H1 (cell line): ENCODE results near the gene TGFBR2. TPM values are rescaled to one million over a fixed set of nuclear protein-coding genes. Genes with fewer than 3 reads are reported as not detected.

Experiments used
- CTCF ChIA-PET: fragments of 300-600 bp; sonication (Branson Sonifier 250); formaldehyde crosslinking; loops from one replicate; lab custom pipeline; 2021; ENCODE audit not compliant: partially characterized antibody; lab: Charles Lee
- POLR2A ChIA-PET: fragments of 300-600 bp; sonication (Branson Sonifier 250); formaldehyde crosslinking; loops from one replicate; lab custom pipeline; 2021; ENCODE audit warnings: inconsistent platforms; ENCODE audit not compliant: partially characterized antibody; lab: Charles Lee
- DNase-seq, 2 experiments: peaks; one replicate each; pipeline versions ENCODE4 v3.0.0 to v3.0.0-alpha.2; 2010 to 2022; ENCODE audit warnings: low spot score in 2 of 2, low read depth in 1 of 2, mixed read lengths in 1 of 2
- FAIRE-seq: peaks from 2 replicates; lab custom pipeline; 2011; peaks lifted over from hg19 to GRCh38; lab: Jason Lieb, UNC
- H2AFZ ChIP-seq: 2 replicates; pipeline ENCODE4 v1.8.1; 2012; ENCODE audit warnings: low read length, inconsistent platforms
- H2AK5ac ChIP-seq: 2 replicates; pipeline ENCODE4 v1.6.1; 2013; ENCODE audit warnings: low read depth, low read length
- H2BK120ac ChIP-seq: replicated peaks from 2 replicates; pipeline ENCODE3; 2013; ENCODE audit warnings: low read depth, low read length, inconsistent platforms
- H2BK12ac ChIP-seq: 2 replicates; pipeline ENCODE4 v1.6.1; 2013; ENCODE audit warnings: low read depth, low read length
- H2BK15ac ChIP-seq: 2 replicates; pipeline ENCODE4 v1.6.1; 2013; ENCODE audit warnings: low read length
- H2BK20ac ChIP-seq: 2 replicates; pipeline ENCODE4 v1.6.1; 2013; ENCODE audit warnings: low read length
- H2BK5ac ChIP-seq: 2 replicates; pipeline ENCODE4 v1.6.1; 2013; ENCODE audit warnings: low read depth, low read length
- H3K14ac ChIP-seq: 2 replicates; pipeline ENCODE4 v1.6.1; 2013; ENCODE audit warnings: inconsistent platforms; ENCODE audit not compliant: insufficient read length
- H3K18ac ChIP-seq: 2 replicates; pipeline ENCODE4 v1.6.1; 2013; ENCODE audit warnings: low read length; ENCODE audit errors: extremely low read depth
- H3K23ac ChIP-seq: 2 replicates; pipeline ENCODE4 v1.6.1; 2013; ENCODE audit warnings: inconsistent platforms; ENCODE audit not compliant: insufficient read length
- H3K23me2 ChIP-seq: 2 replicates; pipeline ENCODE4 v1.6.1; 2013; ENCODE audit warnings: low read depth, low read length
- H3K27ac ChIP-seq: 2 replicates; pipeline ENCODE4 v1.6.1; 2011; ENCODE audit warnings: low read depth, low read length, inconsistent platforms
- H3K27me3 ChIP-seq, 4 experiments: replicated peaks in 1 of 4; 1 replicate in 1 of 4; 2 replicates in 3 of 4; pipeline versions ENCODE4 v1.6.1 to v1.8.1; 2011 to 2013; ENCODE audit warnings: low read length in 3 of 4, mild to moderate bottlenecking in 3 of 4, inconsistent platforms in 2 of 4, mixed read lengths in 2 of 4, moderate library complexity in 1 of 4; ENCODE audit not compliant: control insufficient read depth in 3 of 4, insufficient read depth in 3 of 4; ENCODE audit errors: extremely low read depth in 1 of 4
- H3K36me3 ChIP-seq, 4 experiments: 2 replicates each; pipeline versions ENCODE4 v1.6.1 to v1.8.1; 2011 to 2013; ENCODE audit warnings: mild to moderate bottlenecking in 4 of 4, low read length in 3 of 4, moderate library complexity in 2 of 4, control low read depth in 1 of 4, inconsistent platforms in 1 of 4; ENCODE audit not compliant: insufficient read depth in 4 of 4, control insufficient read depth in 2 of 4
- H3K4ac ChIP-seq: replicated peaks from 2 replicates; pipeline ENCODE3; 2013; ENCODE audit warnings: low read length, low read depth, mixed read lengths, inconsistent platforms; ENCODE audit not compliant: insufficient read length
- H3K4me1 ChIP-seq, 4 experiments: replicated peaks in 1 of 4; 1 replicate in 1 of 4; 2 replicates in 3 of 4; pipeline versions ENCODE4 v1.6.1 to v1.8.1; 2011 to 2013; ENCODE audit warnings: low read length in 3 of 4, inconsistent platforms in 2 of 4, mixed read lengths in 1 of 4; ENCODE audit not compliant: insufficient read depth in 4 of 4, control insufficient read depth in 3 of 4
- H3K4me2 ChIP-seq, 2 experiments: 2 replicates each; pipeline versions ENCODE4 v1.6.1 to v1.8.1; 2011 to 2013; ENCODE audit warnings: low read depth in 2 of 2, low read length in 2 of 2, control low read depth in 1 of 2, inconsistent platforms in 1 of 2, mild to moderate bottlenecking in 1 of 2; ENCODE audit not compliant: insufficient read depth in 1 of 2
- H3K4me3 ChIP-seq, 4 experiments: fragments of 200-600, 300-600 bp in 1 of 4; sonication (generic), shearing (Covaris generic), sonication (Bioruptor Twin) in 1 of 4; 2 replicates each; pipeline versions ENCODE4 v1.5.1 to v1.8.1; 2011 to 2016; ENCODE audit warnings: low read length in 4 of 4, low read depth in 3 of 4, control low read depth in 2 of 4, inconsistent platforms in 2 of 4, mild to moderate bottlenecking in 2 of 4, mixed read lengths in 1 of 4, moderate library complexity in 1 of 4; ENCODE audit not compliant: insufficient read depth in 2 of 4; ENCODE audit errors: extremely low read depth in 1 of 4
- H3K56ac ChIP-seq: replicated peaks from 2 replicates; pipeline ENCODE3; 2013; ENCODE audit warnings: low read depth, mild to moderate bottlenecking, mixed read lengths, low read length, inconsistent platforms; ENCODE audit not compliant: insufficient read length
- H3K79me1 ChIP-seq: 2 replicates; pipeline ENCODE4 v1.6.1; 2013; ENCODE audit warnings: low read depth, low read length, control low read depth
- H3K79me2 ChIP-seq, 2 experiments: 2 replicates each; pipeline versions ENCODE4 v1.6.1 to v1.8.1; 2012 to 2013; ENCODE audit warnings: low read length in 2 of 2, mild to moderate bottlenecking in 2 of 2, inconsistent platforms in 1 of 2; ENCODE audit not compliant: insufficient read depth in 2 of 2, control insufficient read depth in 1 of 2
- H3K9ac ChIP-seq, 4 experiments: replicated peaks in 1 of 4; 1 replicate in 1 of 4; 2 replicates in 3 of 4; pipeline versions ENCODE4 v1.6.1 to v1.8.1; 2011 to 2013; ENCODE audit warnings: low read depth in 3 of 4, low read length in 3 of 4, control low read depth in 2 of 4, mild to moderate bottlenecking in 2 of 4, moderate library complexity in 2 of 4, inconsistent platforms in 1 of 4; ENCODE audit errors: extremely low read depth in 1 of 4
- H3K9me3 ChIP-seq, 2 experiments: 2 replicates each; pipeline versions ENCODE4 v1.6.1 to v1.8.1; 2012 to 2013; ENCODE audit warnings: mild to moderate bottlenecking in 2 of 2, moderate library complexity in 2 of 2, control low read depth in 1 of 2, inconsistent platforms in 1 of 2, low read depth in 1 of 2, low read length in 1 of 2, mixed read lengths in 1 of 2; ENCODE audit not compliant: insufficient read depth in 2 of 2
- H4K20me1 ChIP-seq, 2 experiments: replicated peaks in 1 of 2; 2 replicates each; pipeline versions ENCODE3 to v1.8.1; 2011 to 2013; ENCODE audit warnings: inconsistent platforms in 2 of 2, low read length in 2 of 2, mild to moderate bottlenecking in 1 of 2; ENCODE audit not compliant: insufficient read depth in 2 of 2, control insufficient read depth in 1 of 2
- H4K5ac ChIP-seq: 2 replicates; pipeline ENCODE4 v1.6.1; 2013; ENCODE audit warnings: low read length, low read depth, mixed read lengths, inconsistent platforms; ENCODE audit not compliant: insufficient read length
- H4K8ac ChIP-seq: 2 replicates; pipeline ENCODE4 v1.8.0; 2013; ENCODE audit warnings: mild to moderate bottlenecking, moderate library complexity, low read length, inconsistent platforms; ENCODE audit not compliant: insufficient read depth; ENCODE audit errors: extremely low read depth
- H4K91ac ChIP-seq: replicated peaks from 2 replicates; pipeline ENCODE3; 2013; ENCODE audit warnings: low read length, mixed read lengths, inconsistent platforms; ENCODE audit not compliant: insufficient read length
- EGR1 ChIP-seq: IDR thresholded peaks from 2 replicates; pipeline ENCODE4 v1.6.1; 2011; ENCODE audit warnings: low read depth, low read length, borderline replicate concordance
- KDM5A ChIP-seq: fragments of 200-600 bp; IDR thresholded peaks from 2 replicates; pipeline ENCODE4 v1.7.1; 2012; ENCODE audit warnings: mild to moderate bottlenecking, low read length, inconsistent platforms, mixed read lengths
- NANOG ChIP-seq: IDR thresholded peaks from 2 replicates; pipeline ENCODE4 v1.6.1; 2011; ENCODE audit warnings: low read length, low read depth, mild to moderate bottlenecking, inconsistent platforms; ENCODE audit not compliant: insufficient read depth, poor library complexity, severe bottlenecking
- SP1 ChIP-seq: IDR thresholded peaks from 2 replicates; pipeline ENCODE4 v1.6.1; 2011; ENCODE audit warnings: low read depth, low read length
- WGBS, 2 experiments: shearing (Covaris generic) in 1 of 2; methylation state at CpG; one replicate each; pipeline versions ENCODE4 v1.1.6 to v1.1.7; 2013 to 2015; ENCODE audit warnings: low lambda C conversion rate in 2 of 2, mixed read lengths in 2 of 2, inconsistent platforms in 1 of 2, low coverage in 1 of 2, missing lambda C conversion rate in 1 of 2; ENCODE audit not compliant: insufficient replicate concordance in 2 of 2, insufficient coverage in 1 of 2, insufficient read length in 1 of 2; ENCODE audit errors: extremely low coverage in 1 of 2, missing lambda C conversion rate in 1 of 2; 5-methylcytosine and 5-hydroxymethylcytosine counted together
- polyA plus RNA-seq, 7 experiments: library from polyadenylated mRNA; depleted of rRNA in 3 of 7; stranded (reverse) in 5 of 7; unstranded in 2 of 7; fragments of >200 nt in 5 of 7; fragments of 200-250 nt in 2 of 7; gene quantifications; 1 replicate in 5 of 7; 2 replicates in 1 of 7; 4 replicates in 1 of 7; pipeline versions ENCODE4 v1.2.1 to v1.2.3, GENCODE V29; 2011 to 2013; ENCODE audit warnings: missing spikeins in 2 of 7, mixed read lengths in 2 of 7
- total RNA-seq: library from RNA; stranded (reverse); fragmentation: NEBNext Ultra II Directional; extraction: Animal tissue kit (Norgen Biotek cat#: 25700); gene quantifications from 2 replicates; pipeline ENCODE4 v1.2.1, GENCODE V29; 2021

The TGFBR2 gene
- total and polyA plus RNA-seq, 2 of the 8 experiments (the other 6 are each of a cell fraction or from before 2014, with no cell fraction given), result 4.2 to 7.4 TPM

DNA sequence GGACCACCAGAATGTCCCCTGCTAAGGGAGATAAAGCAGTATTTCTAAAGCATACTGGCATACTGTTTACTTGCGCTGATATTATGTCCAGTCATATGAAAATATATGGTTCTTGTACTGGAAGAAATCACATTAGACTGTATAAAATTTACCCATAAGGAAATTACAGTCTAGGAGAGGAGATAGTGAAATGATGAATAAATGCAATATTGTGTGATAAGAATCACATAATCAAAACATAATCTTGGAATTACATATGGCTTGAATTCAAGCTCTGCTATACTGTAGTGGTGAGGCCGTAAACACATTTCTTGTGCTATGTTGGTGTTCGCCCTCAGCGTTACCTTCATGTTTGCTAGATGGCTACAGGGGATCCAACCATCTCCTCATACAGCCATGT is 20.7 kb upstream of the TGFBR2 start:
- Histone ChIP-seq H2AFZ (no peak overlapping the region), H3K23me2 (no peaks in the 10 kb centered on the region; the same call in 1 of the 2 replicates), H3K36me3 (no peaks in the 10 kb centered on the region), H3K4me1 (peaks cover 0 to 7% (median 3%) of the 10 kb centered on the region in 4 experiments; a peak in 5 of 7 replicates), H3K79me2 (no peaks in the 10 kb centered on the region), H3K4ac (no peak overlapping the region), H3K27ac (no peak overlapping the region), H2BK12ac (no peak overlapping the region), H3K23ac (no peak overlapping the region), H2BK20ac (no peak overlapping the region), H2AK5ac (no peak overlapping the region), H4K5ac (no peak overlapping the region), H2BK120ac (no peak overlapping the region), H2BK5ac (no peak overlapping the region), H3K56ac (no peak overlapping the region), H3K9me3 (no peaks in the 10 kb centered on the region), H3K79me1 (no peaks in the 10 kb centered on the region), H3K4me2 (no peak overlapping the region), H4K91ac (no peak overlapping the region), H3K9ac (no peak overlapping the region), H2BK15ac (no peak overlapping the region), H3K18ac (no peak overlapping the region), H4K8ac (no peak overlapping the region), H3K27me3 (no peaks in the 10 kb centered on the region), H3K4me3 (no peak overlapping the region), H4K20me1 (no peaks in the 10 kb centered on the region), H3K14ac (no peak overlapping the region)
- TF ChIP-seq SP1, result no peak
- TF ChIP-seq NANOG, result no peak
- no peak for TF ChIP-seq KDM5A
- TF ChIP-seq EGR1, result no peak
- POLR2A ChIA-PET, result no interaction called here
- CTCF ChIA-PET, result interaction anchor here (0.9 to 1.0 kb wide), 2 partner anchors 18 to 266 kb away, joined by 3 read pairs; no protein-coding TSS in a partner anchor
- FAIRE-seq (no peak), DNase-seq (no peak)
- WGBS, 2 experiments, result 97% methylated on average over 4 of the region's 4 CpGs; no CpG with 5 or more reads in 1 of the 2 experiments
